Measurements from ENCODE around the gene ZFAND6.
A peak's percentile ranks its signal among the peaks of the same experiment; 100 is the strongest.

Gene ZFAND6

GRCh38 chr15:80159301-80159700 lies 99.8 kb downstream of the ZFAND6 start:
- H3K36me3 ChIP-seq (ENCODE audit: control insufficient read depth in 5 of 5, insufficient read depth in 5 of 5, low read length in 5 of 5): peaks cover 9 to 48% (median 20%) of the 10 kb centered on the region in 5 donors
- H3K4me1 ChIP-seq (ENCODE audit: control insufficient read depth in 5 of 5, insufficient read depth in 5 of 5, low read length in 5 of 5): peaks cover 21 to 88% (median 77%) of the 10 kb centered on the region in 5 donors

GRCh38 chr15:80159811-80160569 lies 100.5 kb downstream of the ZFAND6 start:
- Histone ChIP-seq H3K27me3 (ENCODE audit: control insufficient read depth in 5 of 5, insufficient read depth in 4 of 5, low read length in 5 of 5) (no peaks in the 10 kb centered on the region), H3K27ac (ENCODE audit: low read depth, low read length) (peak overlapping the region; percentile 77), H3K9me3 (ENCODE audit: control insufficient read depth in 5 of 5, low read length in 5 of 5) (no peaks in the 10 kb centered on the region), H3K36me3 (ENCODE audit: control insufficient read depth in 5 of 5, insufficient read depth in 5 of 5, low read length in 5 of 5) (peaks cover 11 to 52% (median 22%) of the 10 kb centered on the region in 5 donors), H3K9ac (ENCODE audit: low read length in 5 of 5) (peak overlapping the region in 3 of 5 donors; percentile 10 to 60 (median 18)), H3K4me3 (ENCODE audit: low read depth in 1 of 5, low read length in 5 of 5) (no peak overlapping the region), H3K4me1 (ENCODE audit: control insufficient read depth in 5 of 5, insufficient read depth in 5 of 5, low read length in 5 of 5) (peaks cover 20 to 81% (median 70%) of the 10 kb centered on the region in 5 donors)

More at GRCh38 chr15:80159301-80159700, 99.8 kb downstream of the ZFAND6 start:
- Histone ChIP-seq H3K27me3 (ENCODE audit: control insufficient read depth in 5 of 5, insufficient read depth in 4 of 5, low read length in 5 of 5) (no peaks in the 10 kb centered on the region), H3K9me3 (ENCODE audit: control insufficient read depth in 5 of 5, low read length in 5 of 5) (no peaks in the 10 kb centered on the region), H3K9ac (ENCODE audit: low read length in 5 of 5) (peak overlapping the region in 1 of 5 donors; percentile 60), H3K4me3 (ENCODE audit: low read depth in 1 of 5, low read length in 5 of 5) (no peak overlapping the region), H3K27ac (ENCODE audit: low read depth, low read length) (peak overlapping the region; percentile 77)

- peak overlapping the region in 1 of 5 donors; percentile 13 for H3K4me3 ChIP-seq (ENCODE audit: low read depth in 1 of 5, low read length in 5 of 5)
- peaks cover 11 to 52% (median 22%) of the 10 kb centered on the region in 5 donors for H3K36me3 ChIP-seq (ENCODE audit: control insufficient read depth in 5 of 5, insufficient read depth in 5 of 5, low read length in 5 of 5)
- H3K9me3 ChIP-seq (ENCODE audit: control insufficient read depth in 5 of 5, low read length in 5 of 5): no peaks in the 10 kb centered on the region
- peak overlapping the region in 3 of 5 donors; percentile 26 to 60 (median 39) for H3K9ac ChIP-seq (ENCODE audit: low read length in 5 of 5)
- no peaks in the 10 kb centered on the region for H3K27me3 ChIP-seq (ENCODE audit: control insufficient read depth in 5 of 5, insufficient read depth in 4 of 5, low read length in 5 of 5)
- peak overlapping the region; percentile 77 for H3K27ac ChIP-seq (ENCODE audit: low read depth, low read length)
- H3K4me1 ChIP-seq (ENCODE audit: control insufficient read depth in 5 of 5, insufficient read depth in 5 of 5, low read length in 5 of 5): peaks cover 20 to 75% (median 63%) of the 10 kb centered on the region in 5 donors
Measured at GRCh38 chr15:80160570-80161156, 101.2 kb downstream of the ZFAND6 start.

- peak overlapping the region; percentile 77 for H3K27ac ChIP-seq (ENCODE audit: low read depth, low read length)
- no peaks in the 10 kb centered on the region for H3K27me3 ChIP-seq (ENCODE audit: control insufficient read depth in 5 of 5, insufficient read depth in 4 of 5, low read length in 5 of 5)
- peaks cover 11 to 52% (median 22%) of the 10 kb centered on the region in 5 donors for H3K36me3 ChIP-seq (ENCODE audit: control insufficient read depth in 5 of 5, insufficient read depth in 5 of 5, low read length in 5 of 5)
Measured at GRCh38 chr15:80161468-80162016, 102.1 kb downstream of the ZFAND6 start.

DNA sequence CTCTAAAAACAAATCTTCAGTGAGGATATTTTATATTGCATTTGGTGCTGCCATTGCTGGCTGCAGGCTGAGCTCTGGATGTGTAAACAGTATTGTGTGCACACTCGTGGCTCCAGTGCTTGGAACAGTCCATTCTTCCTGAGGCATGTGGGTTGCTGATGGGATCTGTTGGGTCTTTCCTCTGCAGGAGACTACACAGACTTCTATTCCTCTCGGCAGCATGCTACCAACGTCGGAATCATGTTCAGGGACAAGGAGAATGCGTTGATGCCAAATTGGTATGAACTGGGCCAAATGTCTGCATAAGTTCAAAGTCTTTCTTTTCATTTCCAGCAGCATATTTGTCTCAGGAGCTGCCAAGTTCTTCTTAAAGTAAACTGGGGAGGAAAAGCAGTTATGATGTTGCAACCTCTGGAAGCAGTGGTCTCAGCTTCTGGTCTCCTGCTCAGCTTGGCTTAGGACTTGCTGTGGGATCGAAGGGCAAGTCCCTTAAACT lies 102.6 kb downstream of the ZFAND6 start:
- no peaks in the 10 kb centered on the region for H3K9me3 ChIP-seq (ENCODE audit: control insufficient read depth in 5 of 5, low read length in 5 of 5)
- H3K4me1 ChIP-seq (ENCODE audit: control insufficient read depth in 5 of 5, insufficient read depth in 5 of 5, low read length in 5 of 5): peaks cover 20 to 62% (median 48%) of the 10 kb centered on the region in 5 donors
- no peak overlapping the region for H3K4me3 ChIP-seq (ENCODE audit: low read depth in 1 of 5, low read length in 5 of 5)
- peak overlapping the region; percentile 77 for H3K27ac ChIP-seq (ENCODE audit: low read depth, low read length)
- H3K27me3 ChIP-seq (ENCODE audit: control insufficient read depth in 5 of 5, insufficient read depth in 4 of 5, low read length in 5 of 5): no peaks in the 10 kb centered on the region
- peaks cover 11 to 52% (median 22%) of the 10 kb centered on the region in 5 donors for H3K36me3 ChIP-seq (ENCODE audit: control insufficient read depth in 5 of 5, insufficient read depth in 5 of 5, low read length in 5 of 5)
- no peak overlapping the region for H3K9ac ChIP-seq (ENCODE audit: low read length in 5 of 5)

More at GRCh38 chr15:80161468-80162016, 102.1 kb downstream of the ZFAND6 start:
- Histone ChIP-seq H3K9ac (ENCODE audit: low read length in 5 of 5) (peak overlapping the region in 2 of 5 donors; percentile 13 to 19), H3K4me3 (ENCODE audit: low read depth in 1 of 5, low read length in 5 of 5) (no peak overlapping the region), H3K4me1 (ENCODE audit: control insufficient read depth in 5 of 5, insufficient read depth in 5 of 5, low read length in 5 of 5) (peaks cover 20 to 68% (median 54%) of the 10 kb centered on the region in 5 donors), H3K9me3 (ENCODE audit: control insufficient read depth in 5 of 5, low read length in 5 of 5) (no peaks in the 10 kb centered on the region)

- H3K4me3 ChIP-seq (ENCODE audit: low read depth in 1 of 5, low read length in 5 of 5): no peak overlapping the region
- peaks cover 18 to 51% (median 42%) of the 10 kb centered on the region in 5 donors for H3K4me1 ChIP-seq (ENCODE audit: control insufficient read depth in 5 of 5, insufficient read depth in 5 of 5, low read length in 5 of 5)
- peaks cover 11 to 48% (median 28%) of the 10 kb centered on the region in 5 donors for H3K36me3 ChIP-seq (ENCODE audit: control insufficient read depth in 5 of 5, insufficient read depth in 5 of 5, low read length in 5 of 5)
- H3K9ac ChIP-seq (ENCODE audit: low read length in 5 of 5): no peak overlapping the region
- no peaks in the 10 kb centered on the region for H3K9me3 ChIP-seq (ENCODE audit: control insufficient read depth in 5 of 5, low read length in 5 of 5)
- peak overlapping the region; percentile 77 for H3K27ac ChIP-seq (ENCODE audit: low read depth, low read length)
- H3K27me3 ChIP-seq (ENCODE audit: control insufficient read depth in 5 of 5, insufficient read depth in 4 of 5, low read length in 5 of 5): no peaks in the 10 kb centered on the region
Measured at GRCh38 chr15:80163217-80163616, 103.7 kb downstream of the ZFAND6 start.

DNA sequence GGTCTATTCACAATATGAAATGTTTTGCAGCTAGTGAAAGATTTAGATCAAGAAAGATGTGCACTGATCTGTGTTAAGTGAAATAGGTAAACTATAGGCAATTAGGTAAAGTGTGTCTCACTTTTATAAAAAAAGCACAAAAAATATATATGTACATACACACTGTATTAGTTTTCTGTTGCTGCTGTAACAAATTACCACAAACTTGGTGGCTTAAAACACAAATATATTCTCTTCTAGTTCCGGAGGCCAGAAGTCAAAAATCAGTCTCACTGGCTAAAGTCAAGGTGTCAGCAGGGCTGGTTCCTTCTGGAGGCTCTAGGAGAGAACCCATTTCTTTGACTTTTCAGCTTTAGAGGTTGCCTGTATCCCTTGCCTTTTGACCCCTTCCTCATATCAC lies 104.4 kb downstream of the ZFAND6 start:
- Histone ChIP-seq H3K36me3 (ENCODE audit: control insufficient read depth in 5 of 5, insufficient read depth in 5 of 5, low read length in 5 of 5) (peaks cover 11 to 47% (median 30%) of the 10 kb centered on the region in 5 donors), H3K9ac (ENCODE audit: low read length in 5 of 5) (no peak overlapping the region), H3K27me3 (ENCODE audit: control insufficient read depth in 5 of 5, insufficient read depth in 4 of 5, low read length in 5 of 5) (no peaks in the 10 kb centered on the region), H3K4me1 (ENCODE audit: control insufficient read depth in 5 of 5, insufficient read depth in 5 of 5, low read length in 5 of 5) (peaks cover 18 to 44% (median 37%) of the 10 kb centered on the region in 5 donors), H3K27ac (ENCODE audit: low read depth, low read length) (no peak overlapping the region), H3K9me3 (ENCODE audit: control insufficient read depth in 5 of 5, low read length in 5 of 5) (no peaks in the 10 kb centered on the region), H3K4me3 (ENCODE audit: low read depth in 1 of 5, low read length in 5 of 5) (no peak overlapping the region)

- Histone ChIP-seq H3K9me3 (ENCODE audit: control insufficient read depth in 5 of 5, low read length in 5 of 5) (no peaks in the 10 kb centered on the region), H3K9ac (ENCODE audit: low read length in 5 of 5) (no peak overlapping the region), H3K4me1 (ENCODE audit: control insufficient read depth in 5 of 5, insufficient read depth in 5 of 5, low read length in 5 of 5) (peaks cover 2 to 30% (median 15%) of the 10 kb centered on the region in 5 donors), H3K27ac (ENCODE audit: low read depth, low read length) (no peak overlapping the region), H3K36me3 (ENCODE audit: control insufficient read depth in 5 of 5, insufficient read depth in 5 of 5, low read length in 5 of 5) (peaks cover 11 to 35% (median 29%) of the 10 kb centered on the region in 5 donors), H3K4me3 (ENCODE audit: low read depth in 1 of 5, low read length in 5 of 5) (no peak overlapping the region), H3K27me3 (ENCODE audit: control insufficient read depth in 5 of 5, insufficient read depth in 4 of 5, low read length in 5 of 5) (no peaks in the 10 kb centered on the region)
Measured at GRCh38 chr15:80167936-80168335, 108.5 kb downstream of the ZFAND6 start.

GRCh38 chr15:80168421-80168820 lies 108.9 kb downstream of the ZFAND6 start:
- H3K9ac ChIP-seq (ENCODE audit: low read length in 5 of 5): no peak overlapping the region
- H3K27me3 ChIP-seq (ENCODE audit: control insufficient read depth in 5 of 5, insufficient read depth in 4 of 5, low read length in 5 of 5): no peaks in the 10 kb centered on the region
- no peak overlapping the region for H3K27ac ChIP-seq (ENCODE audit: low read depth, low read length)
- peaks cover 2 to 29% (median 20%) of the 10 kb centered on the region in 5 donors for H3K4me1 ChIP-seq (ENCODE audit: control insufficient read depth in 5 of 5, insufficient read depth in 5 of 5, low read length in 5 of 5)
- no peak overlapping the region for H3K4me3 ChIP-seq (ENCODE audit: low read depth in 1 of 5, low read length in 5 of 5)
- no peaks in the 10 kb centered on the region for H3K9me3 ChIP-seq (ENCODE audit: control insufficient read depth in 5 of 5, low read length in 5 of 5)
- H3K36me3 ChIP-seq (ENCODE audit: control insufficient read depth in 5 of 5, insufficient read depth in 5 of 5, low read length in 5 of 5): peaks cover 11 to 32% (median 26%) of the 10 kb centered on the region in 5 donors
